Activated naive CD8-positive, alpha-beta T cell treated with anti-CD3 and anti-CD28 coated beads, Interleukin-2, amount 50 U/mL, for 24 hours (primary cell): ENCODE results near the gene ATP1A1.

Experiments
- ATAC-seq: fragments of 150-1000 bp; cut with Tn5 transposase; one replicate; pipeline ENCODE4 v1.10.0; 2021
- DNase-seq: peaks from one replicate; pipeline ENCODE4 v3.0.0; 2021
- H3K27ac Mint-ChIP-seq: one replicate; pipeline ENCODE4 v1.8.0; 2021; ENCODE audit warnings: mild to moderate bottlenecking, mixed read lengths
- H3K27me3 Mint-ChIP-seq: one replicate; pipeline ENCODE4 v1.8.0; 2021; ENCODE audit warnings: mixed read lengths
- H3K36me3 Mint-ChIP-seq: one replicate; pipeline ENCODE4 v1.8.0; 2021; ENCODE audit warnings: low read depth, mixed read lengths
- H3K4me1 Mint-ChIP-seq: one replicate; pipeline ENCODE4 v1.8.0; 2021; ENCODE audit warnings: mixed read lengths
- H3K4me3 Mint-ChIP-seq: one replicate; pipeline ENCODE4 v1.8.0; 2021; ENCODE audit warnings: mild to moderate bottlenecking, moderate library complexity, mixed read lengths
- H3K9me3 Mint-ChIP-seq: one replicate; pipeline ENCODE4 v1.8.0; 2021; ENCODE audit warnings: mixed read lengths

ATP1A1 gene

GRCh38 chr1:116403496-116404136 lies 30.6 kb downstream of the ATP1A1 start:
- Mint-ChIP-seq H3K27me3 (no peaks in the 10 kb centered on the region), H3K27ac (peak overlapping the region; percentile 12), H3K36me3 (peaks cover 87% of the 10 kb centered on the region), H3K4me1 (no peaks in the 10 kb centered on the region), H3K4me3 (no peak overlapping the region), H3K9me3 (no peaks in the 10 kb centered on the region)
- DNase-seq (no peak), ATAC-seq (no peak)

DNA sequence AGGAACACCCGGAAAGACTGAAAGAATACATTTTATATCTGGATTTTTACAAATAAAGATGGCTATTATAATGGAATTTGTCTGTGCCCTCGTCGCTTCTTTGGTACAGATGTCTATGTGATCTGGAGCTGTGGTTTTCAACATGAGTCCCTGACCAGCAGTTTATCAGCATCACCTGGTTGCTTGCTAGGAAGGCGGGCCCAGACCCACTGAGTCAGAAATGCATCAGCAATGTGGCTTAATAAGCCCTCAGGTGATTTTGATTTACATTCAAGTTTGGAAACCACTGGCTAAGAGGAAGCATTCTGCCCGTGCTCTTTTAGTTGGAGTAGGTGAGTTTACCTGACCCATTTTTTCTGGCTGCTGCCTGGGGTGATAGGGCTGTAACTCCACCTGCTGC lies 31.7 kb downstream of the ATP1A1 start:
- H3K4me1 Mint-ChIP-seq: peaks cover 6% of the 10 kb centered on the region
- peaks cover 76% of the 10 kb centered on the region for H3K36me3 Mint-ChIP-seq
- DNase-seq (no peak), ATAC-seq (no peak)
- H3K27me3 Mint-ChIP-seq: no peaks in the 10 kb centered on the region
- no peaks in the 10 kb centered on the region for H3K9me3 Mint-ChIP-seq
- no peak overlapping the region for H3K27ac Mint-ChIP-seq
- H3K4me3 Mint-ChIP-seq: no peak overlapping the region

GRCh38 chr1:116405241-116406135 lies 32.4 kb downstream of the ATP1A1 start:
- DNase-seq: no peak
- H3K4me1 Mint-ChIP-seq: peaks cover 6% of the 10 kb centered on the region
- no peak for ATAC-seq
- H3K27me3 Mint-ChIP-seq: no peaks in the 10 kb centered on the region
- H3K27ac Mint-ChIP-seq: peak overlapping the region; percentile 20
- no peaks in the 10 kb centered on the region for H3K9me3 Mint-ChIP-seq
- peaks cover 68% of the 10 kb centered on the region for H3K36me3 Mint-ChIP-seq
- H3K4me3 Mint-ChIP-seq: no peak overlapping the region

- Mint-ChIP-seq H3K9me3 (no peaks in the 10 kb centered on the region), H3K36me3 (peaks cover 55% of the 10 kb centered on the region), H3K27ac (peak overlapping the region; percentile 3), H3K4me1 (peaks cover 6% of the 10 kb centered on the region), H3K27me3 (no peaks in the 10 kb centered on the region), H3K4me3 (no peak overlapping the region)
- no peak for DNase-seq
- ATAC-seq: no peak
These were observed 34.0 kb downstream of the ATP1A1 start for GRCh38 chr1:116407033-116407432.

- Mint-ChIP-seq H3K27ac (no peak overlapping the region), H3K9me3 (no peaks in the 10 kb centered on the region), H3K27me3 (no peaks in the 10 kb centered on the region), H3K4me1 (peaks cover 6% of the 10 kb centered on the region), H3K36me3 (peaks cover 43% of the 10 kb centered on the region), H3K4me3 (no peak overlapping the region)
- peak; percentile 17 for ATAC-seq
- DNase-seq: no peak
These were observed 35.1 kb downstream of the ATP1A1 start for GRCh38 chr1:116408193-116408592.

DNA sequence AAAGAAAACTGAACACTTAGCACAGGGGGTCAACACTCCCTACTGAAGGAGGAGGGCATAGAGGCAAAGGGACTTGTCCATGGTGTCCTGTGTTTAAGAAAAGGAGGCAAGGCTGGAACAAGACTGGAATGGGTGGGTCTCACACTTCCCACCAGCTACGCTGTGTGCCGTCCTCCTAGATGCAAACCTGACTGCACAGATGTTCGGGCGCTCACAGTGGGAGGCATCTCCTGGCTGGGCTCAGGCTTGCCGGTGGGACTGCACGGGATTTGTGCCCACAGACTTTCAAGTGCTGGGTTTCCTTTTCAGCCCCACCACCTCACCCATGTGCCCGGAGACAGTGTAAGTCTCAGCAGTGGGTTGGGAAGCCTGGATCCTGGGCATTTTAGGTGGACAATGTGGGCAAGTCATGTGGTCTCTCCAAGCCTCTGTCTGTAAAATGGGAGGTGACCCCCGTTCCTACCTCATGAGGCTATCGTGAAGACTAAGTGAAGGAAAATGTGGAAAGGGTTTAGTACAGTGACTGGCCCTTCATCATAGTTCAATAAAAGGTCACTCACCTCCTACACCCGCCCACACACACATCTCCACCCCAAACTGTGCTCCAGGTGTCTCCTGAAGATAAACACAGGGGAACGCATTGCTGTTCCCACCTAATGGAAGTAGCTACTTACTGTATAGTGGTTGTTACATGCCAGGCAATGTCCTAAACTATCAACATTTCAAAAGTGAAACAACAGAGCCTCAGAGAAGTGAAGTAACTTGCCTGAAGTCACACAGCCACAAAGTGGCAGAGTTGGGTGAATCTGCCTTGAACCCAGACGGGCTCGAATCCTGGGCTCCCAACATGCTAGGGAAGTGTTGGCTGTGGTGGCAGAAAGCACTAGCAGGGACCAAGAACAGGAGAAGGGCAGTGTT lies 36.0 kb downstream of the ATP1A1 start:
- Mint-ChIP-seq H3K9me3 (no peaks in the 10 kb centered on the region), H3K27ac (no peak overlapping the region)

GRCh38 chr1:116409751-116410191 lies 36.7 kb downstream of the ATP1A1 start:
- ATAC-seq: no peak

More for the DNA sequence above, 36.0 kb downstream of the ATP1A1 start:
- no peak for ATAC-seq
- peaks cover 6% of the 10 kb centered on the region for H3K4me1 Mint-ChIP-seq
- no peak for DNase-seq
- H3K4me3 Mint-ChIP-seq: no peak overlapping the region
- H3K27me3 Mint-ChIP-seq: no peaks in the 10 kb centered on the region
- peaks cover 38% of the 10 kb centered on the region for H3K36me3 Mint-ChIP-seq

GRCh38 chr1:116411784-116412479 lies 38.9 kb downstream of the ATP1A1 start:
- no peaks in the 10 kb centered on the region for H3K27me3 Mint-ChIP-seq
- DNase-seq (no peak), ATAC-seq (no peak)
- peaks cover 12% of the 10 kb centered on the region for H3K36me3 Mint-ChIP-seq
- no peak overlapping the region for H3K27ac Mint-ChIP-seq
- no peak overlapping the region for H3K4me3 Mint-ChIP-seq
- peaks cover 13% of the 10 kb centered on the region for H3K4me1 Mint-ChIP-seq
- H3K9me3 Mint-ChIP-seq: no peaks in the 10 kb centered on the region

More at GRCh38 chr1:116409751-116410191, 36.7 kb downstream of the ATP1A1 start:
- Mint-ChIP-seq H3K36me3 (peaks cover 32% of the 10 kb centered on the region), H3K27ac (no peak overlapping the region), H3K9me3 (no peaks in the 10 kb centered on the region), H3K4me3 (no peak overlapping the region), H3K4me1 (peaks cover 6% of the 10 kb centered on the region), H3K27me3 (no peaks in the 10 kb centered on the region)
- DNase-seq: no peak

DNA sequence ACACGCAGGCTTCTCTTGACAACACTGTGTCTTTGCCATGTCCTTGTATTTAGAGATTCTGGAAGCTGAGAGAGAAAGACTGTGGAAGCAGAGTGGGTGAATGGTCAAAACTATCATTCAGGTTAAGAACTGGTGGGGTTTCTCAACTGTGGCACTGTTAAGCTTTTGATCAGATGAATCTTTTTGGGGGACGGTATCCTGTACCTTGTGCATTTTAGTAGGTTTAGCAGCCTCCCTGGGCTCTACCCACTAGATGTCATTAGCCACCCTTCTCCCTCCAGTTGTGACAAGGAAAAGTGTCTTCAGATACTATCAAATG lies 39.4 kb downstream of the ATP1A1 start:
- Mint-ChIP-seq H3K27ac (no peak overlapping the region), H3K4me1 (peaks cover 16% of the 10 kb centered on the region), H3K27me3 (no peaks in the 10 kb centered on the region), H3K36me3 (peaks cover 9% of the 10 kb centered on the region), H3K4me3 (no peak overlapping the region), H3K9me3 (no peaks in the 10 kb centered on the region)
- no peak for ATAC-seq
- no peak for DNase-seq

GRCh38 chr1:116412898-116413297 lies 39.9 kb downstream of the ATP1A1 start:
- Mint-ChIP-seq H3K27me3 (no peaks in the 10 kb centered on the region), H3K9me3 (no peaks in the 10 kb centered on the region), H3K4me3 (no peak overlapping the region), H3K36me3 (peaks cover 5% of the 10 kb centered on the region), H3K27ac (no peak overlapping the region), H3K4me1 (peaks cover 20% of the 10 kb centered on the region)
- DNase-seq (no peak), ATAC-seq (no peak)

- H3K27me3 Mint-ChIP-seq: no peaks in the 10 kb centered on the region
- ATAC-seq (no peak), DNase-seq (no peak)
- no peak overlapping the region for H3K4me3 Mint-ChIP-seq
- H3K36me3 Mint-ChIP-seq: peaks cover 2% of the 10 kb centered on the region
- peaks cover 23% of the 10 kb centered on the region for H3K4me1 Mint-ChIP-seq
- no peaks in the 10 kb centered on the region for H3K9me3 Mint-ChIP-seq
- no peak overlapping the region for H3K27ac Mint-ChIP-seq
These were observed 40.4 kb downstream of the ATP1A1 start for GRCh38 chr1:116413414-116413813.

DNA sequence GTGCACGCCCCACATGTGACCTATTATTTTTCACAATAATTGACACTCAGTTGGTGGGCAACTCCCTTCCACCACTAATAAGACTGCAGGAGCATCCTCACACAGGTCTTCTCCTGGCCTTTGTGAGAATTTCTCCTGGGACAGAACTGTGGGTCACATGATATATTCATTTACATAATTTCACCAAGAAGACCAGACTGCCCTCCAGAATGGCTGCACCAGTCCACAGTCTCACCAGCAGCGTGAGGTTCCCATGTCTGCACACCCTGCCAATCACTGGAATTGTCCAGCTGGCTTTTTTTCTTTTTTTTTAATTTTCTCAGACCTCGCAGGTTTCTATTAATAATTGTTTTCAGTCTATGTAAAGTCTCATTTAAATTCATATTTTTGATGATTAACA lies 41.3 kb downstream of the ATP1A1 start:
- H3K4me1 Mint-ChIP-seq: peaks cover 26% of the 10 kb centered on the region
- H3K9me3 Mint-ChIP-seq: no peaks in the 10 kb centered on the region
- H3K36me3 Mint-ChIP-seq: peaks cover 2% of the 10 kb centered on the region
- H3K4me3 Mint-ChIP-seq: no peak overlapping the region
- H3K27me3 Mint-ChIP-seq: no peaks in the 10 kb centered on the region
- no peak overlapping the region for H3K27ac Mint-ChIP-seq
- DNase-seq: no peak
- no peak for ATAC-seq

- H3K4me1 Mint-ChIP-seq: peaks cover 26% of the 10 kb centered on the region
- H3K27me3 Mint-ChIP-seq: no peaks in the 10 kb centered on the region
- no peaks in the 10 kb centered on the region for H3K9me3 Mint-ChIP-seq
- no peak for ATAC-seq
- no peak overlapping the region for H3K4me3 Mint-ChIP-seq
- no peak for DNase-seq
- H3K36me3 Mint-ChIP-seq: peaks cover 2% of the 10 kb centered on the region
- H3K27ac Mint-ChIP-seq: no peak overlapping the region
These were observed 42.2 kb downstream of the ATP1A1 start for GRCh38 chr1:116415200-116415698.
